Activated CD4-positive, alpha-beta T cell treated with anti-CD3 and anti-CD28 coated beads for 1 hour (primary cell): ENCODE results near the gene CRYGB.
"Not testable (repeated sequence)": the region's sequence is repeated elsewhere in the genome, so short reads cannot be mapped to it uniquely, and the experiment has no call there.

Source experiments
- DNase-seq: peaks from one replicate; pipeline ENCODE4 v3.0.0-alpha.2; 2020

CRYGB gene

GRCh38 chr2:208148803-208149202 lies 2.8 kb upstream of the CRYGB start:
- DNase-seq = no peak

GRCh38 chr2:208147759-208148158 lies 1.8 kb upstream of the CRYGB start:
- DNase-seq = no peak

- DNase-seq = no peak
Measured at GRCh38 chr2:208147008-208147407, 1.1 kb upstream of the CRYGB start.

GRCh38 chr2:208142925-208143799 lies 2.8 kb downstream of the CRYGB start:
- no peak for DNase-seq

- DNase-seq = no peak
Measured at GRCh38 chr2:208142240-208142924, 3.6 kb downstream of the CRYGB start.

GRCh38 chr2:208139447-208139846 lies 6.5 kb downstream of the CRYGB start:
- DNase-seq = no peak

GRCh38 chr2:208138334-208138733 lies 7.6 kb downstream of the CRYGB start:
- not testable (repeated sequence) for DNase-seq

GRCh38 chr2:208136716-208137094 lies 9.3 kb downstream of the CRYGB start:
- no peak for DNase-seq

GRCh38 chr2:208135794-208136715 lies 9.9 kb downstream of the CRYGB start:
- DNase-seq = no peak

- no peak for DNase-seq
Measured at GRCh38 chr2:208134928-208135586, 10.9 kb downstream of the CRYGB start.

- DNase-seq = no peak
Measured at GRCh38 chr2:208130712-208131110, 15.2 kb downstream of the CRYGB start.

GRCh38 chr2:208129744-208130711 lies 15.9 kb downstream of the CRYGB start, which contains the start of gene CRYGC:
TSS of gene CRYGC (minus strand) at chr2:208129828. CDS start at chr2:208129792, 36 bp downstream.
- DNase-seq = no peak

GRCh38 chr2:208128136-208128535 lies 17.8 kb downstream of the CRYGB start:
- no peak for DNase-seq

- no peak for DNase-seq
Measured at GRCh38 chr2:208127090-208127489, 18.9 kb downstream of the CRYGB start.

- no peak for DNase-seq
Measured at GRCh38 chr2:208125251-208125650, 20.7 kb downstream of the CRYGB start.

- DNase-seq = not testable (repeated sequence)
Measured at GRCh38 chr2:208124013-208124715, 21.8 kb downstream of the CRYGB start, which contains the start of gene CRYGD. TSS of gene CRYGD (minus strand) at chr2:208124524. CDS start at chr2:208124473, 51 bp downstream.

- no peak for DNase-seq
Measured at GRCh38 chr2:208122248-208122647, 23.7 kb downstream of the CRYGB start.

- no peak for DNase-seq
Measured at GRCh38 chr2:208118918-208119317, 27.0 kb downstream of the CRYGB start.

GRCh38 chr2:208117390-208117789 lies 28.6 kb downstream of the CRYGB start:
- DNase-seq = not testable (repeated sequence)

GRCh38 chr2:208112969-208113368 lies 33.0 kb downstream of the CRYGB start:
- DNase-seq = no peak
